SK-N-SH treated with all-trans-retinoic acid at 6 μM for 48 hours (cell line): ENCODE data around the gene CCDC197.

Experiments used
- ATAC-seq: fragments of 200-7000 bp; cut with Tn5 transposase; 3 replicates; pipeline ENCODE4 v1.9.1; 2020; ENCODE audit warnings: mild to moderate bottlenecking, moderate library complexity
- ARNTL ChIP-seq: fragments of 450-650 bp; formaldehyde crosslinking; IDR thresholded peaks from 2 replicates; pipeline ENCODE4 v1.5.0; 2020; ENCODE audit warnings: low read depth, mild to moderate bottlenecking, moderate library complexity, borderline replicate concordance
- BACH2 ChIP-seq: fragments of 250-450 bp; sonication (Bioruptor Pico); IDR thresholded peaks from 2 replicates; pipeline ENCODE4 v1.9.0; 2021; ENCODE audit warnings: mild to moderate bottlenecking, borderline replicate concordance
- CSDC2 ChIP-seq: fragments of 250-450 bp; sonication (Bioruptor Pico); IDR thresholded peaks from 2 replicates; pipeline ENCODE4 v1.5.0; 2020; ENCODE audit warnings: mild to moderate bottlenecking, moderate library complexity
- ESRRG ChIP-seq: fragments of 250-450 bp; sonication (Bioruptor Pico); IDR thresholded peaks from 2 replicates; pipeline ENCODE4 v1.6.1; 2021; ENCODE audit warnings: mild to moderate bottlenecking
- ISL1 ChIP-seq: fragments of 250-450 bp; sonication (Bioruptor Pico); IDR thresholded peaks from 2 replicates; pipeline ENCODE4 v2.1.2; 2022; ENCODE audit warnings: mild to moderate bottlenecking, moderate library complexity
- PATZ1 ChIP-seq: fragments of 250-450 bp; sonication (Bioruptor Pico); IDR thresholded peaks from 2 replicates; pipeline ENCODE4 v1.8.0; 2020; ENCODE audit warnings: mild to moderate bottlenecking, moderate library complexity, borderline replicate concordance
- PPARA ChIP-seq: fragments of 250-450 bp; sonication (Bioruptor Pico); IDR thresholded peaks from 2 replicates; pipeline ENCODE4 v1.5.0; 2020; ENCODE audit warnings: mild to moderate bottlenecking, borderline replicate concordance
- RARB ChIP-seq: fragments of 250-450 bp; sonication (Bioruptor Pico); IDR thresholded peaks from 2 replicates; pipeline ENCODE4 v1.8.0; 2021; ENCODE audit warnings: mild to moderate bottlenecking, moderate library complexity
- SNAI2 ChIP-seq: fragments of 250-450 bp; sonication (Bioruptor Pico); IDR thresholded peaks from 2 replicates; pipeline ENCODE4 v1.5.0; 2020; ENCODE audit warnings: mild to moderate bottlenecking, moderate library complexity
- TCF4 ChIP-seq: fragments of 250-450 bp; sonication (Bioruptor Pico); IDR thresholded peaks from 2 replicates; pipeline ENCODE4 v1.8.0; 2021; ENCODE audit warnings: mild to moderate bottlenecking, moderate library complexity, borderline replicate concordance
- TOX ChIP-seq: fragments of 250-450 bp; sonication (Bioruptor Pico); IDR thresholded peaks from 2 replicates; pipeline ENCODE4 v1.8.0; 2021; ENCODE audit warnings: mild to moderate bottlenecking, moderate library complexity, borderline replicate concordance
- TSHZ2 ChIP-seq: fragments of 250-450 bp; sonication (Bioruptor Pico); IDR thresholded peaks from 2 replicates; pipeline ENCODE4 v1.5.0; 2020; ENCODE audit warnings: mild to moderate bottlenecking, moderate library complexity
- ZFP3 ChIP-seq: fragments of 250-450 bp; sonication (Bioruptor Pico); IDR thresholded peaks from 2 replicates; pipeline ENCODE4 v1.5.0; 2020; ENCODE audit warnings: mild to moderate bottlenecking, moderate library complexity
- ZNF565 ChIP-seq: fragments of 450-650 bp; formaldehyde crosslinking; conservative IDR thresholded peaks from 2 replicates; pipeline ENCODE4 v1.5.0; 2020; ENCODE audit warnings: low read depth, mild to moderate bottlenecking, moderate library complexity
- ZNF70 ChIP-seq: fragments of 450-650 bp; formaldehyde crosslinking; IDR thresholded peaks from 2 replicates; pipeline ENCODE4 v1.5.0; 2020; ENCODE audit warnings: mild to moderate bottlenecking, moderate library complexity
- ZNF8 ChIP-seq: fragments of 450-650 bp; formaldehyde crosslinking; IDR thresholded peaks from 2 replicates; pipeline ENCODE4 v1.5.0; 2020; ENCODE audit warnings: mild to moderate bottlenecking, moderate library complexity
- TF ChIP-seq, protein P1 (sequence below): fragments of 250-450 bp; sonication (Bioruptor Pico); IDR thresholded peaks from 2 replicates; pipeline ENCODE4 v1.5.1; 2021; ENCODE audit warnings: mild to moderate bottlenecking, moderate library complexity
- TF ChIP-seq, protein P2 (sequence below): fragments of 250-450 bp; sonication (Bioruptor Pico); IDR thresholded peaks from 2 replicates; pipeline ENCODE4 v1.5.1; 2020; ENCODE audit warnings: low read depth, mild to moderate bottlenecking, moderate library complexity
- TF ChIP-seq, protein P3 (sequence below): fragments of 250-450 bp; sonication (Bioruptor Pico); IDR thresholded peaks from 2 replicates; pipeline ENCODE4 v1.8.0; 2021; ENCODE audit warnings: low read depth, mild to moderate bottlenecking, moderate library complexity, borderline replicate concordance

CCDC197 gene

DNA sequence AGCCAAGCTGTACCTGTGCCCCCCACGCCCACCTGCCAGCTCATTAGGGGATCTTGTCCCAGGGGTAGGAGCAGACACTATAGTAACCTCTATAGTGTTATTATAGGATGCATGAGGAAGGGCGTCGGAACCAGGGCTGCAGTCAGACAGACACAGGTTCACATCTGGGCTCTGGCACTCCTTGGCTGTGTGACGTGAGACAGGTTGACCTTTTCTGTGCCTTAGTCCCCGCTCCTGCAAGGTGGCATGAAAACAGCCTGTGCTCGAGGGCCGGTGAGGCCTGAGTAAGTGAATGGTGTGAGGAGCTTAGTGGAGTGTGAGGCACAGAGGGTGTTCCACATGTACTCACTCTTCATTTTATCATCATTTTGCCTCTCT is 39.8 kb upstream of the CCDC197 start:
- no peak for ATAC-seq
- TF ChIP-seq ZNF565 (CRISPR knock-in tag) = no peak
- no peak for TF ChIP-seq PPARA (CRISPR knock-in tag)
- TF ChIP-seq, protein P1, sequence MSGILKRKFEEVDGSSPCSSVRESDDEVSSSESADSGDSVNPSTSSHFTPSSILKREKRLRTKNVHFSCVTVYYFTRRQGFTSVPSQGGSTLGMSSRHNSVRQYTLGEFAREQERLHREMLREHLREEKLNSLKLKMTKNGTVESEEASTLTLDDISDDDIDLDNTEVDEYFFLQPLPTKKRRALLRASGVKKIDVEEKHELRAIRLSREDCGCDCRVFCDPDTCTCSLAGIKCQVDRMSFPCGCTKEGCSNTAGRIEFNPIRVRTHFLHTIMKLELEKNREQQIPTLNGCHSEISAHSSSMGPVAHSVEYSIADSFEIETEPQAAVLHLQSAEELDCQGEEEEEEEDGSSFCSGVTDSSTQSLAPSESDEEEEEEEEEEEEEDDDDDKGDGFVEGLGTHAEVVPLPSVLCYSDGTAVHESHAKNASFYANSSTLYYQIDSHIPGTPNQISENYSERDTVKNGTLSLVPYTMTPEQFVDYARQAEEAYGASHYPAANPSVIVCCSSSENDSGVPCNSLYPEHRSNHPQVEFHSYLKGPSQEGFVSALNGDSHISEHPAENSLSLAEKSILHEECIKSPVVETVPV (CRISPR knock-in tag) = no peak
- TF ChIP-seq, protein P2, sequence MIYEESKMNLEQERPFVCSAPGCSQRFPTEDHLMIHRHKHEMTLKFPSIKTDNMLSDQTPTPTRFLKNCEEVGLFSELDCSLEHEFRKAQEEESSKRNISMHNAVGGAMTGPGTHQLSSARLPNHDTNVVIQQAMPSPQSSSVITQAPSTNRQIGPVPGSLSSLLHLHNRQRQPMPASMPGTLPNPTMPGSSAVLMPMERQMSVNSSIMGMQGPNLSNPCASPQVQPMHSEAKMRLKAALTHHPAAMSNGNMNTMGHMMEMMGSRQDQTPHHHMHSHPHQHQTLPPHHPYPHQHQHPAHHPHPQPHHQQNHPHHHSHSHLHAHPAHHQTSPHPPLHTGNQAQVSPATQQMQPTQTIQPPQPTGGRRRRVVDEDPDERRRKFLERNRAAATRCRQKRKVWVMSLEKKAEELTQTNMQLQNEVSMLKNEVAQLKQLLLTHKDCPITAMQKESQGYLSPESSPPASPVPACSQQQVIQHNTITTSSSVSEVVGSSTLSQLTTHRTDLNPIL = no peak
- no peak for TF ChIP-seq TCF4 (CRISPR knock-in tag)
- no peak for TF ChIP-seq ZNF8
- TF ChIP-seq BACH2 (CRISPR knock-in tag) = no peak
- no peak for TF ChIP-seq ZFP3
- TF ChIP-seq ZNF70 = no peak
- TF ChIP-seq SNAI2 (CRISPR knock-in tag) = no peak
- TF ChIP-seq ISL1 (CRISPR knock-in tag) = no peak
- no peak for TF ChIP-seq ESRRG (CRISPR knock-in tag)
- no peak for TF ChIP-seq CSDC2 (CRISPR knock-in tag)
- no peak for TF ChIP-seq RARB (CRISPR knock-in tag)
- no peak for TF ChIP-seq PATZ1 (CRISPR knock-in tag)
- TF ChIP-seq TOX = no peak

GRCh38 chr14:93957751-93958566 is 39.1 kb upstream of the CCDC197 start:
- TF ChIP-seq ZFP3 = no peak
- no peak for TF ChIP-seq TCF4 (CRISPR knock-in tag)
- no peak for TF ChIP-seq TSHZ2 (CRISPR knock-in tag)
- TF ChIP-seq TOX = no peak
- TF ChIP-seq BACH2 (CRISPR knock-in tag) = no peak
- TF ChIP-seq, protein P3, sequence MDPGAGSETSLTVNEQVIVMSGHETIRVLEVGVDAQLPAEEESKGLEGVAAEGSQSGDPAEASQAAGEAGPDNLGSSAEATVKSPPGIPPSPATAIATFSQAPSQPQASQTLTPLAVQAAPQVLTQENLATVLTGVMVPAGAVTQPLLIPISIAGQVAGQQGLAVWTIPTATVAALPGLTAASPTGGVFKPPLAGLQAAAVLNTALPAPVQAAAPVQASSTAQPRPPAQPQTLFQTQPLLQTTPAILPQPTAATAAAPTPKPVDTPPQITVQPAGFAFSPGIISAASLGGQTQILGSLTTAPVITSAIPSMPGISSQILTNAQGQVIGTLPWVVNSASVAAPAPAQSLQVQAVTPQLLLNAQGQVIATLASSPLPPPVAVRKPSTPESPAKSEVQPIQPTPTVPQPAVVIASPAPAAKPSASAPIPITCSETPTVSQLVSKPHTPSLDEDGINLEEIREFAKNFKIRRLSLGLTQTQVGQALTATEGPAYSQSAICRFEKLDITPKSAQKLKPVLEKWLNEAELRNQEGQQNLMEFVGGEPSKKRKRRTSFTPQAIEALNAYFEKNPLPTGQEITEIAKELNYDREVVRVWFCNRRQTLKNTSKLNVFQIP (CRISPR knock-in tag) = no peak
- ATAC-seq = no peak

- TF ChIP-seq BACH2 (CRISPR knock-in tag) (no peak), ARNTL (no peak), ESRRG (CRISPR knock-in tag) (no peak)
- ATAC-seq = no peak
Measured at GRCh38 chr14:93958567-93959238, 38.4 kb upstream of the CCDC197 start.
